Measurements from ENCODE around the gene ADAM19. TPM values are rescaled to one million over a fixed set of nuclear protein-coding genes. Genes with fewer than 3 reads are reported as not detected.

Gene ADAM19
- total RNA-seq, 6 experiments from 2014 or later = 1.8 to 9.4 (median 4.5) TPM

- WGBS (ENCODE audit: insufficient coverage, low coverage, low lambda C conversion rate, missing lambda C conversion rate) = 64% methylated on average over 10 of the region's 10 CpGs
- intact Hi-C loops (cut with DNase I) = no loop called here
- no peak for TF ChIP-seq POLR2A (IDR thresholded peaks at IDR 0.05)
- TF ChIP-seq CTCF (IDR thresholded peaks at IDR 0.05) = no peak
- Histone ChIP-seq H3K27ac (no peak overlapping the region), H3K4me3 (no peak overlapping the region), H3K9me3 (no peaks in the 10 kb centered on the region), H3K36me3 (no peaks in the 10 kb centered on the region), H3K27me3 (no peaks in the 10 kb centered on the region), H3K4me1 (no peaks in the 10 kb centered on the region)
- no peak for DNase-seq
- ATAC-seq = no peak
These were observed 7.4 kb upstream of the ADAM19 start for GRCh38 chr5:157582731-157583620.

- DNase-seq = no peak
- no peak for ATAC-seq
- intact Hi-C loops (cut with DNase I) = no loop called here
- no peak overlapping the region for H3K27ac ChIP-seq
- H3K27me3 ChIP-seq = no peaks in the 10 kb centered on the region
- 92% methylated on average over 5 of the region's 5 CpGs for WGBS (ENCODE audit: insufficient coverage, low coverage, low lambda C conversion rate, missing lambda C conversion rate)
- no peaks in the 10 kb centered on the region for H3K36me3 ChIP-seq
- H3K4me3 ChIP-seq = no peak overlapping the region
- no peaks in the 10 kb centered on the region for H3K4me1 ChIP-seq
- no peaks in the 10 kb centered on the region for H3K9me3 ChIP-seq
- TF ChIP-seq CTCF (IDR thresholded peaks at IDR 0.05) (no peak), POLR2A (IDR thresholded peaks at IDR 0.05) (no peak)
These were observed 6.3 kb upstream of the ADAM19 start for GRCh38 chr5:157581901-157582300.

DNA sequence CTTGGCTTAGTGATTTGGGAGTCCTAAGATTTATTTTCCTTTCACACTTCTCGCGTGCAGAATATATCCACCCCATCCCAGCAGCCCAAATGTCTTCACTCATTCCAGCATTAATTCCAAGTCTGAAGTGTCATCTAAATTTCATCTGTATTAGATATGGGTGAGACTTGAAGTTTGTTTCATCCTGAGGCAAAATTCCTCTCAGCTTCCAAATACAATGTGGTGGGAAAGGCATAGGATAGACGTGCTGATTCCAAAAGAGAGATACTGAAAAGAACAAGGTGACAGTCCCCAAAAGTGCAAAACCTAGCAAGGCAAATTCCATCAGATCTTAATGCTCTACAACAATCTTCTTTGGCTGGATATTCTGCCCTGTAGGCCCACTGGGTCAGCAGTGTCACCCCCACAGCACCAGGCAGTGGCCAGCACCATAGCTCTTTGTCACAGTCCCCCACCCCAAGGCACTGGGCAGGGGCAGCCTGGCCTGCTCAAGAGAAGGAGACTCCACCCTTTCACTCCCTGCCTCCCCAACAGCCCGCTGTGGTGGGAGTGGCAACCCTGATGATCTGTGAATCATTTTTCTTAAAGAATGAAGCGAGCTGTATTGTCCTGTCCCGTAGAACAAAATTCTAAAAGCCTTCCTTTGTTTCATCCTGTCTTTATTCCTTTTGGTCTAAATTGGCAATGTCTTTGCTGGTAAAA lies 2.7 kb upstream of the ADAM19 start:
- H3K27ac ChIP-seq = no peak overlapping the region
- ATAC-seq (no peak), DNase-seq (no peak)
- H3K9me3 ChIP-seq = no peaks in the 10 kb centered on the region
- TF ChIP-seq POLR2A (IDR thresholded peaks at IDR 0.05) (no peak), CTCF (IDR thresholded peaks at IDR 0.05) (no peak)
- intact Hi-C loops (cut with DNase I) = no loop called here
- H3K4me1 ChIP-seq = peaks cover 0 to 12% (median 0%) of the 10 kb centered on the region in 4 donors
- WGBS (ENCODE audit: insufficient coverage, low coverage, low lambda C conversion rate, missing lambda C conversion rate) = 93% methylated on average over 5 of the region's 6 CpGs
- no peaks in the 10 kb centered on the region for H3K36me3 ChIP-seq
- H3K27me3 ChIP-seq = no peaks in the 10 kb centered on the region
- no peak overlapping the region for H3K4me3 ChIP-seq

DNA sequence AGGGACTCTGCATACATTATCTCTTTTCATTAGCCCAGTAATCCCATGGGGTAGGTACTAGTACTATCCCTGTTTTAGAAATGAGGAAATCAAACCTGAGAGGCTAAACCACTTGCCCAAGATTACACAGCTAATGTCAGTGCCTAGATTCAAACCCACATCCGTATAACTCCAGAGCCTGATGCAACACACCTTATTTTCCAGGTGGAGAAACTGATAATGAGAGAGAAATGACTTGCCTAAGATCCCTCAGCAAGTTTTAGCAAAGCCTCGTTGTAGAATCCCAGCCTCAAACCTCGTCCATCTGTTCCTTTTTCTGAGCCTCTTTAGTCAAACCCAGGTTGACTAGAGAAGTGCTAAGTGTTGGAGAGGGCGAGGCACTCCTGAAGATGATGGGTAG lies 1.1 kb upstream of the ADAM19 start:
- Histone ChIP-seq H3K4me1 (peaks cover 0 to 12% (median 0%) of the 10 kb centered on the region in 4 donors), H3K9me3 (no peaks in the 10 kb centered on the region), H3K36me3 (no peaks in the 10 kb centered on the region), H3K27ac (no peak overlapping the region), H3K4me3 (no peak overlapping the region), H3K27me3 (no peaks in the 10 kb centered on the region)
- intact Hi-C loops (cut with DNase I) = no loop called here
- TF ChIP-seq POLR2A (IDR thresholded peaks at IDR 0.05) (no peak), CTCF (IDR thresholded peaks at IDR 0.05) (no peak)
- DNase-seq (no peak), ATAC-seq (no peak)
- 89% methylated on average over 4 of the region's 4 CpGs for WGBS (ENCODE audit: insufficient coverage, low coverage, low lambda C conversion rate, missing lambda C conversion rate)
